ENCODE results near the gene RPRD2.

- TF ChIP-seq, protein P1, sequence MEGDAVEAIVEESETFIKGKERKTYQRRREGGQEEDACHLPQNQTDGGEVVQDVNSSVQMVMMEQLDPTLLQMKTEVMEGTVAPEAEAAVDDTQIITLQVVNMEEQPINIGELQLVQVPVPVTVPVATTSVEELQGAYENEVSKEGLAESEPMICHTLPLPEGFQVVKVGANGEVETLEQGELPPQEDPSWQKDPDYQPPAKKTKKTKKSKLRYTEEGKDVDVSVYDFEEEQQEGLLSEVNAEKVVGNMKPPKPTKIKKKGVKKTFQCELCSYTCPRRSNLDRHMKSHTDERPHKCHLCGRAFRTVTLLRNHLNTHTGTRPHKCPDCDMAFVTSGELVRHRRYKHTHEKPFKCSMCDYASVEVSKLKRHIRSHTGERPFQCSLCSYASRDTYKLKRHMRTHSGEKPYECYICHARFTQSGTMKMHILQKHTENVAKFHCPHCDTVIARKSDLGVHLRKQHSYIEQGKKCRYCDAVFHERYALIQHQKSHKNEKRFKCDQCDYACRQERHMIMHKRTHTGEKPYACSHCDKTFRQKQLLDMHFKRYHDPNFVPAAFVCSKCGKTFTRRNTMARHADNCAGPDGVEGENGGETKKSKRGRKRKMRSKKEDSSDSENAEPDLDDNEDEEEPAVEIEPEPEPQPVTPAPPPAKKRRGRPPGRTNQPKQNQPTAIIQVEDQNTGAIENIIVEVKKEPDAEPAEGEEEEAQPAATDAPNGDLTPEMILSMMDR (conservative IDR thresholded peaks at IDR 0.05; ENCODE audit: low read depth, low read length): no peak
- no peak for TF ChIP-seq EZH2 (IDR thresholded peaks at IDR 0.05; ENCODE audit: borderline replicate concordance, low read depth, low read length, poor library complexity, severe bottlenecking)
These were observed 1.1 kb upstream of the RPRD2 start for GRCh38 chr1:150362721-150363425.

Data from A673 (cell line).